ENCODE data around the gene WFDC5. TPM values are rescaled to one million over a fixed set of nuclear protein-coding genes. Genes with fewer than 3 reads are reported as not detected.
"Not testable (repeated sequence)": the region's sequence is repeated elsewhere in the genome, so short reads cannot be mapped to it uniquely, and the experiment has no call there.

WFDC5 gene, protein sequence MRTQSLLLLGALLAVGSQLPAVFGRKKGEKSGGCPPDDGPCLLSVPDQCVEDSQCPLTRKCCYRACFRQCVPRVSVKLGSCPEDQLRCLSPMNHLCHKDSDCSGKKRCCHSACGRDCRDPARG
- total RNA-seq (not detected), polyA plus RNA-seq (under 1 TPM in 1 of 3 donors, not detected in 2; 0.39 TPM)

DNA sequence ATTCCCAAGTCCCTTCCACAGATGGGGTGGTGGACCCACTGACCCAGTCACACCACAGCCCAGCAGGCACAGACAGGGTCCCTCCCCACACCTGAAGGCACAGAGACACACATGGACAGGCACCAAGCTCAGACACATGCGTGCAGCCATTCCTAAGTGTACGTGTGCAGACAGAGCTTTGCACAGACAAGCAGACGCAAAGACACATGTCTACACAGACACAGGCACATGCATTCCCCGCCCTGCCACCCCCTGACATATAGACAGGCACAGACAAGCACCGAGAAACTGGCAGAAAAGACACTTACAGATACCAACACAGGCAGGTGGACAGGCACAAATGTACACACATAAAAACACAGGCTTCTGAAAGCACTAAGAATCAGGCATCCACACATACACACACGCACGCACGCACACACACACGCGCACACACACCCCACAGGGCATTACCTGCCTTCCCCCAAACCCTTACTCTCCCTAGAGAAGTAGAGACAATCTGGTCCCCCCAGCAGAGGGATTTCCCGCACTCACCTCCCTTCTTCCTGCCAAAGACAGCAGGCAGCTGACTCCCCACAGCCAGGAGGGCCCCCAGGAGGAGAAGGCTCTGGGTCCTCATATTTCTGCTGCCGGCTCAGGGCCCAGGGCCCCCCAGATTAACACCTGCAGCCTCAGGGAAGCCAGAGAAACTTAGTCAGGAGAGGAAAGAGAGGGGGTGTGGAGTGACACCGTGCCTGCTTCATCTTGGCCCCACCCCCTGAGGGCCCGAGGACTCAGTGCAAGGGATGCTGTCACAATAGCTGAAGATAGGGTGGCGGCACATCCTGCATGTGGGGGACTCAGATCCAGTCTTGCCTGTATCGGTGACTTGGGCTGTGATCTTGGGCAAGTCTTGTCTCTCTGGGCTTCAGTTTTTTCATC is at the start of gene WFDC5:
WFDC5 (minus strand) TSS at position 710 of the 921 bp plus-strand sequence; CDS start at position 619, 91 bp downstream.
- H3K27me3 ChIP-seq: peaks cover 0 to 24% (median 0%) of the 10 kb centered on the region in 3 donors
- no peaks in the 10 kb centered on the region for H3K9me3 ChIP-seq
- H3K36me3 ChIP-seq: no peaks in the 10 kb centered on the region
- TF ChIP-seq, protein P1, sequence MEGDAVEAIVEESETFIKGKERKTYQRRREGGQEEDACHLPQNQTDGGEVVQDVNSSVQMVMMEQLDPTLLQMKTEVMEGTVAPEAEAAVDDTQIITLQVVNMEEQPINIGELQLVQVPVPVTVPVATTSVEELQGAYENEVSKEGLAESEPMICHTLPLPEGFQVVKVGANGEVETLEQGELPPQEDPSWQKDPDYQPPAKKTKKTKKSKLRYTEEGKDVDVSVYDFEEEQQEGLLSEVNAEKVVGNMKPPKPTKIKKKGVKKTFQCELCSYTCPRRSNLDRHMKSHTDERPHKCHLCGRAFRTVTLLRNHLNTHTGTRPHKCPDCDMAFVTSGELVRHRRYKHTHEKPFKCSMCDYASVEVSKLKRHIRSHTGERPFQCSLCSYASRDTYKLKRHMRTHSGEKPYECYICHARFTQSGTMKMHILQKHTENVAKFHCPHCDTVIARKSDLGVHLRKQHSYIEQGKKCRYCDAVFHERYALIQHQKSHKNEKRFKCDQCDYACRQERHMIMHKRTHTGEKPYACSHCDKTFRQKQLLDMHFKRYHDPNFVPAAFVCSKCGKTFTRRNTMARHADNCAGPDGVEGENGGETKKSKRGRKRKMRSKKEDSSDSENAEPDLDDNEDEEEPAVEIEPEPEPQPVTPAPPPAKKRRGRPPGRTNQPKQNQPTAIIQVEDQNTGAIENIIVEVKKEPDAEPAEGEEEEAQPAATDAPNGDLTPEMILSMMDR (IDR thresholded peaks at IDR 0.05): no peak
- TF ChIP-seq POLR2A (IDR thresholded peaks at IDR 0.05): no peak
- TF ChIP-seq EP300 (IDR thresholded peaks at IDR 0.05): no peak
- no peak for TF ChIP-seq POLR2AphosphoS5 (IDR thresholded peaks at IDR 0.05)
- DNase-seq: no peak
- 62 to 69% methylated on average over 16 of the region's 16 CpGs for WGBS, 2 donors
- H3K4me1 ChIP-seq: no peaks in the 10 kb centered on the region
- no peak within 1 kb of the TSS for H3K27ac ChIP-seq
- no peak within 1 kb of the TSS for H3K4me3 ChIP-seq
- intact Hi-C loops (cut with DNase I): no loop called here

DNA sequence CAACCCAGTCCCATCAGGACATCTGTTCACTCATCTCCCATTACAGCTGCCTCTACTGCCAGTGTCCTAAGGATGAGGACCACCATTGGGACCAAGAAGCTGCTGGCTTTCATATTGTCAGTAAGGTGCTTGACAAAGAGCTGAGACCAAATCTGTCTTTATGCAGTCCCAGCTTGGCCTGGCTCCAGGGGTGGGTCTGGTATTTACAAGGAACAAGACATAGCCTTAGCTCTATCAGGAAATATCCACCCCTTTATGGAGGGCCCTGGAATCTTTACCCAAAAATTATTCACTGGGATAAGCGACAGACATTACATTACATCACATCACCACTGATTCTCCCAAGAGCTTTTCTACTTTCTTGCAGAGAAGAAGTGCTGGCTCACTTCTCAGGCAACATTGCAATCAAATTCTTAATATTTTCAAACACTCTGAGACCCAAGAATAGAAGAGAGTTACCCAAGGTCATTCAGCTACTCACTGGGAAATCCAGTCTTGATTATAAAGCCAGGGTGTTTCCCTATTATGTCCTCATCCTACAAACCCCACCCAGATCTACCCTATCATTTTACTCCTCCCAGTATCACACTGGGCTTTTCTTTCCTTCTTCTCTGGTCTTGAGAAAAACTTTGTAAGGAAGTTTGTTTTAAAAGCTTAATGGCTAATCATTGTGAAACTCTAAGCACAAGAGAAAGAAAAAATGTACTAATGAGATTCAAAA is 48.3 kb upstream of the WFDC5 start:
- DNase-seq: no peak
- Histone ChIP-seq H3K9me3 (peaks cover 0 to 6% (median 2%) of the 10 kb centered on the region in 4 donors), H3K4me1 (peaks cover 0 to 4% (median 3%) of the 10 kb centered on the region in 4 donors), H3K36me3 (no peaks in the 10 kb centered on the region), H3K27me3 (no peaks in the 10 kb centered on the region), H3K27ac (no peak overlapping the region), H3K4me3 (no peak overlapping the region)
- intact Hi-C loops (cut with DNase I): no loop called here
- 24 to 47% methylated on average over 1 of the region's 1 CpG for WGBS, 2 donors
- TF ChIP-seq, protein P1 (IDR thresholded peaks at IDR 0.05): no peak
- TF ChIP-seq EP300 (IDR thresholded peaks at IDR 0.05) (no peak), POLR2A (IDR thresholded peaks at IDR 0.05) (no peak), POLR2AphosphoS5 (IDR thresholded peaks at IDR 0.05) (no peak)

DNA sequence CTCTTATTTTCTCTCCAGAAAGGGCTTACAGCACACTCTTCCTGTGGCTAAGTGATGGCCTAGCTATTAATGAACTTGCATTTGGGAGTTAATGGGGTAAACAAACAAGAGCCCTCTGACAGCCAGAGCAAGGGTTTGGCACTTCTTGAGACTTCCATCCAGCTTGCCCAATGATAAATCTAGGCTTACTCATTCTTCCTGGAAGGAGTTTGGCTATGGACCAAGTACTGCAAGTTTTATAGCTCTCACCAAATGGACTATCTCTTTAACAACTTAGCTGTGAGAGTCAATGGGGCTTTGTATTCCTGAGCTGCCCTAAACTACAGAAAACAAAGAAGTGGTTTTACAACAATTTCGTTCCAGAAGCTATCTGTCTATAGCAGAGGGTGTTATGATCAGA is 43.0 kb upstream of the WFDC5 start:
- H3K36me3 ChIP-seq: no peaks in the 10 kb centered on the region
- H3K4me3 ChIP-seq: no peak overlapping the region
- no peak overlapping the region for H3K27ac ChIP-seq
- no peak for DNase-seq
- intact Hi-C loops (cut with DNase I): no loop called here
- H3K4me1 ChIP-seq: peaks cover 0 to 13% (median 12%) of the 10 kb centered on the region in 4 donors
- TF ChIP-seq POLR2A (IDR thresholded peaks at IDR 0.05): no peak
- peaks cover 0 to 6% (median under 1%) of the 10 kb centered on the region in 4 donors for H3K9me3 ChIP-seq
- WGBS, 2 donors: 6 to 32% methylated on average over 1 of the region's 1 CpG
- no peaks in the 10 kb centered on the region for H3K27me3 ChIP-seq

DNA sequence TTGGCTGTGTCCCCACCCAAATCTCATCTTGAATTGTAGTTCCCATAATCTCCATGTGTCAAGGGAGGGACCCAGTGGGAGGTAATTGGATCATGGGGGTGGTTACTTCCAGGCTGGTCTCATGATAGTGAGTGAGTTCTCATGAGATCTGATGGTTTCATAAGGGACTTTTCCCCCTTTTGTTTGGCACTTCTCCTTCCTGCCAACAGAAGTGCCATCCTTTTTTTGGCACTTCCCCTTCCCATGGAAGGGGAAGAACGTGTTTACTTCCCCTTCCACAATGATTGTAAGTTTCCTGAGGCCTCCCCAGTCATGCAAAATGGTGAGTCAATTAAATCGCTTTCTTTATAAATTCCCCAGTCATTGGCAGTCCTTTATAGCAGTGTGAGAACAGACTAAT is 41.7 kb upstream of the WFDC5 start:
- peaks cover 0 to 13% (median 12%) of the 10 kb centered on the region in 4 donors for H3K4me1 ChIP-seq
- H3K36me3 ChIP-seq: no peaks in the 10 kb centered on the region
- no peak for DNase-seq
- peaks cover 0 to 6% (median 0%) of the 10 kb centered on the region in 4 donors for H3K9me3 ChIP-seq
- H3K27ac ChIP-seq: no peak overlapping the region
- intact Hi-C loops (cut with DNase I): no loop called here
- no peaks in the 10 kb centered on the region for H3K27me3 ChIP-seq
- TF ChIP-seq POLR2AphosphoS5 (IDR thresholded peaks at IDR 0.05) (no peak), POLR2A (IDR thresholded peaks at IDR 0.05) (no peak)
- H3K4me3 ChIP-seq: no peak overlapping the region
- 55 to 79% methylated on average over 2 of the region's 2 CpGs for WGBS, 2 donors

DNA sequence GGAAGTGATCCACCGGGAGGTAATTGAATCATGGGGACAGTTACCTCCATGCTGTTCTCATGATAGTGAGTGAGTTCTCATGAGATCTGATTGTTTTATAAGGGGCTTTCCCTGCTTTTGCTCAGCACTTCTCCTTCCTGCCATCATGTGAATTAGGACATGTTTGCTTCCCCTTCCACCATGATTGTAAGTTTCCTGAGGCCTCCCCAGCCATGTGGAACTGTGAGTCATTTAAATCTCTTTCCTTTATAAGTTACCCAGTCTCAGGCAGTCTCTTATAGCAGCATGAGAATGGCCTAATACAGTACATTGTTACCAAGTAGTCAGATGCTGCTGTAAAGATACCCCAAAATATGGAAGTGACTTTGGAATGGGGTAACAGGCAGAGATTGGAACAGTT is 39.8 kb upstream of the WFDC5 start:
- WGBS, 2 donors: 95 to 96% methylated on average over 1 of the region's 1 CpG
- H3K9me3 ChIP-seq; H3K27ac ChIP-seq; H3K27me3 ChIP-seq; H3K4me3 ChIP-seq; DNase-seq; intact Hi-C loops (cut with DNase I); H3K36me3 ChIP-seq: not testable (repeated sequence)
- peaks cover 0 to 13% (median 12%) of the 10 kb centered on the region in 4 donors for H3K4me1 ChIP-seq

DNA sequence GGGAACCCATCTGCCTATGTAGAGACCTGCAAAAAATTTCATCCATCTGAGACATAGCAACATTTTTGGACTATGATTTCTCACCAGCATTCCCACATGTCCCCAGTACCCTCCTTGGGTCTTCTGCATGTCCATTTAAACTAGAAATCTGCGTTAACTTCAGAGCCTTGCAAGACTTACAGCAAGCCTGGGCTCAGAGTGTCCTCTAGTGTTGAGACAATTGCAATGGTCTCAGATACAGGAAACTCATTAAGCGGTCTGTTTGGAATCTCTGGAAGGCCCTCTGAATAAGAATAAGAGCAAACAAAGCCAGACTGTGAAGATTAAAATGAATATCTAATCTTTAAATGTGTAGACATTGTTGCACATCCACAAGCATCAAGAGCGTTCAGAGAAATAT is 39.2 kb upstream of the WFDC5 start:
- Histone ChIP-seq H3K4me1 (peaks cover 0 to 13% (median 12%) of the 10 kb centered on the region in 4 donors), H3K27me3 (no peaks in the 10 kb centered on the region), H3K27ac (no peak overlapping the region), H3K36me3 (no peaks in the 10 kb centered on the region), H3K9me3 (peaks cover 0 to 3% (median 0%) of the 10 kb centered on the region in 4 donors), H3K4me3 (no peak overlapping the region)
- WGBS, 2 donors: 73 to 83% methylated on average over 3 of the region's 3 CpGs
- no peak for DNase-seq
- intact Hi-C loops (cut with DNase I): no loop called here
- TF ChIP-seq EP300 (IDR thresholded peaks at IDR 0.05) (no peak), POLR2AphosphoS5 (IDR thresholded peaks at IDR 0.05) (no peak), POLR2A (IDR thresholded peaks at IDR 0.05) (no peak)
- TF ChIP-seq, protein P1 (IDR thresholded peaks at IDR 0.05): no peak

Measured in sigmoid colon (tissue), 7 donors.